Activated CD4-positive, alpha-beta T cell treated with anti-CD3 and anti-CD28 coated beads for 4 hours (primary cell): ENCODE measurements around the gene ISL1.

ENCODE experiments used
- DNase-seq, 2 donors: peaks; one replicate each; pipeline ENCODE4 v3.0.0-alpha.2; 2020

The ISL1 gene

DNA sequence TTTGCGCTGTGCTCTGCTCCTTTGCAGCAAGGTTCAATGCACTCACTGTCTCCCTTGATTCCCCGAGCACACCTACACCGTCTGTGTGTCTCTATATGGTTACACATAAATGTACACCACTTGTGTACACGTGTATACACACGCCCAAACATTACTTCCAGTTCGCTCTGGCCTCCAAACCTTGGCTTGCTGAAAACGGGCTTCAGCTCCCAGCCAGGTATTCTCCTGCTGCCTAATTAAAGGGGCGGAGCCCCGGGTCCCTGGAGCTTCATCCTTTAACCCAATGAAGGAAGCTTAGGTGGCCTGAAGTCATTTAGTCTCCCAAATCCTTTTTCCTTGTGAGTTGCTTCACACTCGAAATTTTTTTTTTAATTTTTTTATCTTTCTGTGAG, 4.6 kb downstream of the ISL1 start:
- DNase-seq, result no peak

GRCh38 chr5:51388488-51389287, 5.4 kb downstream of the ISL1 start:
- no peak for DNase-seq

DNA sequence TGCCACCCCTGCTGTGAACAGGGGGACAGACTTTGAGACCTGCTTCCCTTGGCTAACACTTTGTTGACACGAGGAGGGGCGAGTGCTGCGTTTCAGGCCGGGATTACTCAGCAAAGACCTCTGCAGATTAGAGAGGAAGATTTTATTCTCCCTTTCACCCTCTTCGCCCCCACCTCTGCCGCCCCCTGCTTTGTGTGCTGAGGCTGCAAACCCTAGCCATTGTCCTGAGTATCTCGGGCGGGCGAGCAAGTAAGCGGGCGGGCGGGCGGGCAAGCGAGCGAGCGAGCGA, 6.0 kb downstream of the ISL1 start:
- no peak for DNase-seq

DNA sequence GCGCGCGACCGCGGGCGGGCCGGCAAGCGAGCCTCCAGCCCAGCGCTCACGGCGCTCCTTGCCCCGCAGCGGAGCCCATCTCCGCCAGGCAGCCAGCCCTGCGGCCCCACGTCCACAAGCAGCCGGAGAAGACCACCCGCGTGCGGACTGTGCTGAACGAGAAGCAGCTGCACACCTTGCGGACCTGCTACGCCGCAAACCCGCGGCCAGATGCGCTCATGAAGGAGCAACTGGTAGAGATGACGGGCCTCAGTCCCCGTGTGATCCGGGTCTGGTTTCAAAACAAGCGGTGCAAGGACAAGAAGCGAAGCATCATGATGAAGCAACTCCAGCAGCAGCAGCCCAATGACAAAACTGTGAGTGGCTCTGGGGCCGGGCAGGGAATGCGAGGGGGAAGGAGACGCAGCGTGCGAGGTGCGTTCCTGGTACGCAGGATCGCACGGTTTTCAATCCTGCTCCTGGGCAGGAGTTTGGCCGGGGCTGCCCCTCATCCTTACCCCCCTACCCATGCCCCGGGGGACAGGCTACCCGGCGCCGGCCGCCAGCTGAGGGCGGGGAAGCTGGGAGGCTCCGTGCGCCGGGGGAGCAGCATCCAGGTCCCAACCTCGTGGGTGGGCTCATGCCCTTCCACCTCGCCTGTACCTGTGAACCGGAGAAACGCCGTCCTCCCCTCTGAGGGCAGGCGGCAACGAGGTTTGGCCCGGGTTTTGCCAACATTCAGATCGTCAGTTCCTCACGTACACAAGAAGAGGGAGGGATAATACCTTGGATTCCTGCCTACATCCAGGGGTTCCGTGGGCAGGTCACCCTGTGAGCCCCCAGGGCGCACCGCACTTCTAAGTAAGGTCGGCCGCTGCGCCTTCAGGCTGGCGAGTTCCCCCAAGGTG, 6.6 kb downstream of the ISL1 start:
- DNase-seq, result no peak

DNA sequence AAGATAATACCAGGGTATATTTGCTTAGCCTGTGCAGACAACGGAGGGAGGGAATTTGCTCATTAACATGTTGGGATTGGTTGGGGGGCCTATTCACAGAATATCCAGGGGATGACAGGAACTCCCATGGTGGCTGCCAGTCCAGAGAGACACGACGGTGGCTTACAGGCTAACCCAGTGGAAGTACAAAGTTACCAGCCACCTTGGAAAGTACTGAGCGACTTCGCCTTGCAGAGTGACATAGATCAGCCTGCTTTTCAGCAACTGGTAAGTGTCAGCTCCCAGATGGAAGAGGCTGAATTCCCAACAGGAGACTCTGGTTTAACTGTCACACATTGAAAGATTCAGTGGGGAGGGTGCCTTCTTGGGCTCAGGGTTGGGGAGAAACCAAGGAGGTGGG, 7.9 kb downstream of the ISL1 start:
- no peak for DNase-seq

GRCh38 chr5:51392689-51393199, 9.5 kb downstream of the ISL1 start:
- DNase-seq, result no peak

- DNase-seq, result no peak
Measured at GRCh38 chr5:51394609-51395008, 11.4 kb downstream of the ISL1 start.

DNA sequence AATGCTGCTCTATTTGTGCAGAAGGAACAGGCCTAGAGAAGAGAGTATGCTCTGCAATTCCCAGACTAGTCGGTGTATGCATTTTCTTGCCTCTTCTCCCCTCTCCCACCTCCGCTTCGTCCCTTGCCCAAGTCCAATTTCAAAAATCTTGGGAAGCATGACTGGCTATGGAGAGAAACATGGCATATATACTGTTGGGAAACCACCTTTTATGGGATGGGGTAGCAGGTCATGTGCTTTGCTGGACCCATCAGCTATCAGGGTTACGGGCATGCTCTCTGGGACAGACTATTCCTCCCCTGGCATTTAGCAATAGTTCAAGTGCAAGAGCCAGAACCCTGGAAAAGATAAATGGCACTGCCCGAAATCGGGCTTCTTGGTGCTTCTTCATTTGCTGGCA, 12.0 kb downstream of the ISL1 start:
- DNase-seq, result no peak

DNA sequence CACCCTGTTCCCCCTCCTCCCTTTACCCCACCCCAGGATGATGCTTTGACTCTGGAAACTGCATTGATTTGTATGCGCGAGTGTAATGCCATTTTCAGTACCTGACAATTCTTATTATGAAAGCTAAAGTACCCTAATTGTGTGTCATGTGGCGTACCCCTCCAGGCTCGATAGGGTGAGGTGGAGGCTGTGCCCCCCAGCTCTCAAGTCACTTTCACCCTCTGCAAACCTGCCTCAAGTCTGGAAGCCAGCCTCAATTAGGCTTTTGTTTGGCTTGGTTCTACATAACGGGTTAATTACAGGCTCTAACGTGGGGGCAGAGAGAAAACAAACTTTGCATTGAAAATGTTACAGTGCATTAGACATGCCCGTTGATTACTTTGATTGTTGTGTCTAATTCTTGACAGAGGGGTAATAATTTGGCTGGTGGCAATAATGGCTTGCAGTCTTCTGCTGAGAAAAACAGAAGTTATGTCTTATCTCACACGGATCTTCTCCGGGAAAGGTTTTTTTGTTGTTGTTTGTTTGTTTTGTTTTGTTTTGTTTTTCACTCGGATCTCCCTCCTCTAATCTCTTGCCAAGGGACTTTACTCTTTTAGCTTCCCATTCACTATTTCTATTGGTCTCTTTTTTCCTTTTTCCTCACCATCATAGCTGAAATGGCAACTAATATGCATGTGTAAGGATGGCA, 12.6 kb downstream of the ISL1 start:
- DNase-seq, result no peak

DNA sequence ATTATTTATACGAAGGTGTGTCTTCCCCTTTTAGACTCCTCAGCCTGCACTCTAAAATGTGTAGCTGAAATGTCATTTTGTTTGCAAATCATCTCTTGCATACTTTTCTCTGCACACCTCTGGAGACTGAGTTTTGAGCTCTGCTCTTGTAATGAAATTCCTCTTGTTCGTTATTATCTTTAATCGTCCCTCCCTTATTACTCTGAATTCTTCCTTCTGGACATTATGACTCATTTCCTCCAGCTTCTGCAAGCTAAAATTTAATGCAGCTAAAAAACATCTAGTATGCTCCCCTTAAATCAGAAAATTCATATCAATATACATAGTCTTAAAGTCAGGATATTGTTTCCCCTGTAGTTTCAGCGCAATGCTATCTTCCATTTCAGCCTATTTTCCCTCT, 13.5 kb downstream of the ISL1 start:
- no peak for DNase-seq

DNA sequence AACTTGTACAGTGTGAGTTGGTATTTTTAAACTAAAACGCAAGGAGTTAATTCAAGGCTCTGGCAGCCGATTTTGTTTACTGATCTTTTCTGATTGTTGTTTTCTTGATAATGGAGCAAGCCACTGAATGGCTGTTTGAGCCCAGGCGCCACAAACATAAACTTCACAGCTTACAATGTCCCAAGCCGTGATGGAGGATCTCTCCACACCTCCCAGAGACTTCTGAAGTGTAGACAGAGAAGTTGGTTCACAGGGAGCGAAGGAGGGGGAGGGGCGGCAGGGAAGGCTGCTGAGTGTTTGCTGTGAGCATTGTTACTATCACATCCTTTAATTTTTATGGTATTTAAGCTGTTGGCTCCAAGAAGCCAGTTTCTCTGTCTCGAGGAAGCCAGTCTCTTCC, 14.7 kb downstream of the ISL1 start:
- no peak for DNase-seq

- DNase-seq, result no peak
Measured at GRCh38 chr5:51398875-51399642, 15.8 kb downstream of the ISL1 start.

DNA sequence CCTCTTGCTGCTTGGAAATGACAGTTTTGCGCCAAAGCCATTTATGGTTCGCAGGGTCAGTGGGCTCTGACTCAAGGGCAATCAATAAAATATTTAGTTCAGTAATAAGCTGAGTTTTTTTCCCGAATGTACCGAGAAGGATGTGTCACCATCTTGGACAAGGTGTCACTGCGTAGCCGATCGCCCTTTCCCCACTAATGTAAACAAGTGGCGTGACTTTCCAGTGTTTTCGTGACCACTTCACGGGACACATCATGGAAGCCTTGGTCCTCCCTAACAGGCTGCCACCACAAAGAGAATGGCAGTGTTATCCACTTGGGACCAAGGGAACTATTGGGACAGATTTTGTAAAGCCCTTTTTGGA, 16.4 kb downstream of the ISL1 start:
- no peak for DNase-seq

GRCh38 chr5:51404255-51404654, 21.0 kb downstream of the ISL1 start:
- no peak for DNase-seq

GRCh38 chr5:51411921-51412325, 28.7 kb downstream of the ISL1 start:
- no peak for DNase-seq

DNA sequence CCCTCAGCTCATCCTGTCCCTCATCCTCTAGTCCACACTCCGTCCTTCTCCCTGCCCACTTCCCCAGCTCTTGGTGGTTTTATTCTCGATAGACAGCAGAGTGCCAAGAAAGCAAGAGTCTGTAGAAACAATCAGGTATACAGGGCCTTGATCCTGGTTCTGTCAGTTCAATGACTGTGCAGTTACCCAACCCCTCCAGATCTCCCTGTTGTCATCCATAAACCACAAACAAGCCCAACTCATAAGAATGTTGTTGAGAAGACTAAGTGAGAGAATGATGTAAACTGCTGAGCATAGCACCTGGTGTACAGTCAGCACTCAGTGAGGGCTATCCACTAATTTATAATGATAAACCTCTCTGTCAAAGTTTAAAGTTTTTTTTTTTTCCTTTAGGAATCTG, 31.3 kb downstream of the ISL1 start:
- DNase-seq, result no peak

- no peak for DNase-seq
Measured at GRCh38 chr5:51416149-51416548, 32.9 kb downstream of the ISL1 start.

GRCh38 chr5:51433052-51433710, 49.9 kb downstream of the ISL1 start:
- DNase-seq, result no peak

GRCh38 chr5:51439232-51439631, 56.0 kb downstream of the ISL1 start:
- no peak for DNase-seq
